ACC112 (cell line): ENCODE measurements around the gene MRFAP1L1.
"Not testable (repeated sequence)": the region's sequence is repeated elsewhere in the genome, so short reads cannot be mapped to it uniquely, and the experiment has no call there.

ENCODE experiments used
- H2AFZ ChIP-seq: fragments of 200-600 bp; sonication (generic); one replicate; pipeline ENCODE4 v1.6.0; 2017; ENCODE audit warnings: antibody characterized with exemption, low read length; ENCODE audit not compliant: unreplicated experiment
- H3K27ac ChIP-seq: fragments of 200-600 bp; sonication (generic); 2 replicates; pipeline ENCODE4 v1.5.1; 2014; ENCODE audit warnings: low read depth, mild to moderate bottlenecking, antibody characterized with exemption, low read length, moderate library complexity
- H3K27me3 ChIP-seq: fragments of 200-600 bp; sonication (generic); 2 replicates; pipeline ENCODE4 v1.6.1; 2014; ENCODE audit warnings: mild to moderate bottlenecking, antibody characterized with exemption, low read length, moderate library complexity, mixed read lengths; ENCODE audit not compliant: insufficient read depth
- H3K36me3 ChIP-seq: fragments of 200-600 bp; sonication (generic); 2 replicates; pipeline ENCODE4 v1.6.1; 2016; ENCODE audit warnings: mild to moderate bottlenecking, antibody characterized with exemption, low read length, moderate library complexity, mixed read lengths; ENCODE audit not compliant: insufficient read depth
- H3K4me1 ChIP-seq: fragments of 200-600 bp; sonication (generic); one replicate; pipeline ENCODE4 v1.6.1; 2016; ENCODE audit warnings: low read length, mixed read lengths; ENCODE audit not compliant: insufficient read depth, unreplicated experiment, control insufficient read depth
- H3K4me3 ChIP-seq: fragments of 200-600 bp; sonication (generic); 2 replicates; pipeline ENCODE4 v1.5.1; 2014; ENCODE audit warnings: mild to moderate bottlenecking, low read depth, low read length
- H3K79me2 ChIP-seq: fragments of 200-600 bp; sonication (generic); one replicate; pipeline ENCODE4 v1.6.0; 2016; ENCODE audit warnings: low read length; ENCODE audit not compliant: control insufficient read depth, unreplicated experiment, insufficient read depth

The MRFAP1L1 gene

GRCh38 chr4:6725427-6725961, 15.8 kb upstream of the MRFAP1L1 start:
- not testable (repeated sequence) for H2AFZ ChIP-seq, H3K36me3 ChIP-seq, H3K27me3 ChIP-seq, H3K4me3 ChIP-seq, H3K79me2 ChIP-seq, H3K27ac ChIP-seq
- peaks cover 21% of the 10 kb centered on the region for H3K4me1 ChIP-seq

GRCh38 chr4:6724421-6725111, 14.9 kb upstream of the MRFAP1L1 start:
- Histone ChIP-seq H3K4me1 (peaks cover 21% of the 10 kb centered on the region), H3K27ac (no peak overlapping the region), H2AFZ (no peak overlapping the region), H3K4me3 (no peak overlapping the region), H3K27me3 (no peaks in the 10 kb centered on the region), H3K79me2 (no peaks in the 10 kb centered on the region), H3K36me3 (no peaks in the 10 kb centered on the region)

- Histone ChIP-seq H3K36me3 (no peaks in the 10 kb centered on the region), H3K79me2 (no peaks in the 10 kb centered on the region), H3K4me1 (peaks cover 21% of the 10 kb centered on the region), H3K27me3 (no peaks in the 10 kb centered on the region), H3K27ac (no peak overlapping the region), H2AFZ (no peak overlapping the region), H3K4me3 (no peak overlapping the region)
These were observed 14.2 kb upstream of the MRFAP1L1 start for GRCh38 chr4:6723851-6724250.

- H3K4me1 ChIP-seq: peaks cover 23% of the 10 kb centered on the region
- H3K36me3 ChIP-seq: no peaks in the 10 kb centered on the region
- H3K4me3 ChIP-seq: no peak overlapping the region
- H3K27ac ChIP-seq: no peak overlapping the region
- no peak overlapping the region for H2AFZ ChIP-seq
- no peaks in the 10 kb centered on the region for H3K27me3 ChIP-seq
- peaks cover 6% of the 10 kb centered on the region for H3K79me2 ChIP-seq
These were observed 13.2 kb upstream of the MRFAP1L1 start for GRCh38 chr4:6722891-6723290.

GRCh38 chr4:6721121-6721520, 11.5 kb upstream of the MRFAP1L1 start:
- peaks cover 22% of the 10 kb centered on the region for H3K79me2 ChIP-seq
- no peaks in the 10 kb centered on the region for H3K36me3 ChIP-seq
- H2AFZ ChIP-seq: no peak overlapping the region
- H3K4me3 ChIP-seq: no peak overlapping the region
- no peaks in the 10 kb centered on the region for H3K27me3 ChIP-seq
- H3K4me1 ChIP-seq: peaks cover 14% of the 10 kb centered on the region
- no peak overlapping the region for H3K27ac ChIP-seq

- H3K27me3 ChIP-seq: no peaks in the 10 kb centered on the region
- H3K36me3 ChIP-seq: no peaks in the 10 kb centered on the region
- H3K79me2 ChIP-seq: peaks cover 24% of the 10 kb centered on the region
- H3K27ac ChIP-seq: no peak overlapping the region
- H3K4me1 ChIP-seq: peaks cover 14% of the 10 kb centered on the region
- H2AFZ ChIP-seq: no peak overlapping the region
- H3K4me3 ChIP-seq: peak overlapping the region; percentile 52; the same call in 1 of the 2 replicates
These were observed 10.6 kb upstream of the MRFAP1L1 start for GRCh38 chr4:6720202-6720699.

- H3K4me1 ChIP-seq: peaks cover 12% of the 10 kb centered on the region
- 0 out of 2 replicates have a peak overlapping the region, but pooled peaks have one; percentile 52 for H3K4me3 ChIP-seq
- peaks cover 24% of the 10 kb centered on the region for H3K79me2 ChIP-seq
- H3K27me3 ChIP-seq: no peaks in the 10 kb centered on the region
- no peaks in the 10 kb centered on the region for H3K36me3 ChIP-seq
- no peak overlapping the region for H2AFZ ChIP-seq
- H3K27ac ChIP-seq: no peak overlapping the region
These were observed 10.0 kb upstream of the MRFAP1L1 start for GRCh38 chr4:6719611-6720179.

- no peak overlapping the region for H3K27ac ChIP-seq
- peaks cover 5% of the 10 kb centered on the region for H3K4me1 ChIP-seq
- H3K79me2 ChIP-seq: peaks cover 24% of the 10 kb centered on the region
- H3K27me3 ChIP-seq: no peaks in the 10 kb centered on the region
- H2AFZ ChIP-seq: no peak overlapping the region
- no peaks in the 10 kb centered on the region for H3K36me3 ChIP-seq
- no peak overlapping the region for H3K4me3 ChIP-seq
These were observed 9.4 kb upstream of the MRFAP1L1 start for GRCh38 chr4:6718932-6719610.

GRCh38 chr4:6716958-6717655, 7.4 kb upstream of the MRFAP1L1 start:
- Histone ChIP-seq H2AFZ (no peak overlapping the region), H3K27ac (no peak overlapping the region), H3K79me2 (peaks cover 24% of the 10 kb centered on the region), H3K36me3 (no peaks in the 10 kb centered on the region), H3K4me1 (peaks cover 5% of the 10 kb centered on the region), H3K27me3 (no peaks in the 10 kb centered on the region), H3K4me3 (peak overlapping the region; percentile 82)
